HG02623 (cell line): ENCODE results near the gene YTHDC2.

Experiments used
- ATAC-seq: cut with Tn5 transposase; IDR thresholded peaks from one replicate; pipeline ENCODE4 v1.9.1; 2021; ENCODE audit warnings: moderate library complexity; ENCODE audit not compliant: unreplicated experiment

YTHDC2 gene

DNA sequence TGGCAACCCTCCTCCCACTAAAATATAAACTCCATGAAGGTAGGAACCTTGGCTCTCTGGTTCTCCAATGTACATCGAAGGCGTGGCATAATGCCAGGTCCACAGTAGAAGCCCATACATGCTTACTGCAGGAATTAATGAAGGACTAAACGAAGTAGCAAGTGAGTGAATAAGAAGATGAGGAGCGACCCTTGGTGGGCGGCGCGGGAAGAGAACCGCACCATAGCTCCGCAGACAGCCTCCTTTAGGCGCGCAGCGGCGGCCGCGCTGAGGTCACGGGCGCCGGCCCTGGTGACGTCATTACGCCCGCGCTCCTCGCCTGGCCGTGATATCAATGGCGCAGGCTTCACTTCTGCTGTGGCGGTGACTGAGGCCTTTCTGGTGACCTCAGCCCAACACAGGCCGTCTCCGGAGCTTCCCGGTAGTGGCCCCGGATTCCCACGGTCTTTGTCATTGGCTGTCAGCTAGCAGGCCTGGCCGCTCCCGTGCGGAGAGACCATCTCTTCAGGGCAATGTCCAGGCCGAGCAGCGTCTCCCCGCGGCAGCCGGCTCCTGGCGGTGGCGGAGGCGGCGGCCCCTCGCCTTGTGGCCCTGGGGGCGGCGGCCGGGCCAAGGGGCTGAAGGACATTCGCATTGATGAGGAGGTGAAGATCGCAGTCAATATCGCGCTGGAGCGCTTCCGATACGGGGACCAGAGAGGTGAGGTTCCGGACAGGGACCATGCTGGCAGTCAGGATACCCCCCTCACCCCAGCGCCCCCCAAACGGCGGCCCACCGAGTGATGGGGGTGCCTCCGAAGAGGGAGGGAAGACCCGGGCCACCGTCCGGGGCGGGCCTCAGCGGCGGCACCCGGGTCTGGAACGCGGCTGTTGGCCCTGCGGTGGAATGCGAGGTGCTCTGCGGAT, at the start of gene YTHDC2:
TSS of gene YTHDC2 (plus strand) at position 311 of the 905 bp plus-strand sequence. CDS start at position 513, 202 bp downstream.
- ATAC-seq: peak; percentile 99

GRCh38 chr5:113474100-113474728, 39.3 kb upstream of the YTHDC2 start:
- no peak for ATAC-seq

DNA sequence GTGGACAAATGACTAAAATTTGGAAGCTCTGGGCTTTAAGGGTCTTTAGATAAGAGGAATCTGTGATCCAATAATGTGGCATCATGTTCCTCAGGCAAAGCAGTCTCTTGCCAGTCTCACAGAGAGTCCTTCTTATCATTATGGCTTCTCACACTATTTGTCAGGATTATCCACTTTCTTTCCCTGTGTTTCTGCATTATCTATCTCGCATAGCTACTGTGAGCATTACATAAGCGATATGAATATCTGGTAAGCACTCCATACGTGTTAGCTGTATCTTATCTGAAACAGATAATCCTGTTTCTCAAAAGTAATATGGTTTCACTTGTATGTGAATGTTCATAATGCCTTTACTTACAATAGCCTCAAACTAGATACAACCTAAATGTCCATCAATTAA, 34.8 kb upstream of the YTHDC2 start:
- ATAC-seq: no peak

DNA sequence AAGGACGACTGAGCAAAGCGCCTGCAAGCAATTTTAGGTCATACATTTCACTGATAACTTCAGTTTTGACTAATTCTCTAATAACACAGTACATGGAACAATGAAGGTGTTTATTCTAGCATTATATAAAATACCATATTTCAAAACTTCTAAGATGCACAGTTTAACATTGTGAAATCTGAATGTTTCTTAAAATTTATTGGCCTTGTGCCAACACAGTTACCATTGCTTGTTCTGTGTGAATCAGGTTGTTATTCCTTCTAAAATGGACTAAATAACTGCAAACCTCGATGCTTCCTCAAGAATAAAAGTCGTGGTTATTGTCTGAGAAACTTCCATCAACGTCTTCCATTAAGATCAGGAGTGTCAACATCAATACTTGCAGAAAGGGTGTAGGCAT, 33.3 kb upstream of the YTHDC2 start:
- ATAC-seq: no peak

DNA sequence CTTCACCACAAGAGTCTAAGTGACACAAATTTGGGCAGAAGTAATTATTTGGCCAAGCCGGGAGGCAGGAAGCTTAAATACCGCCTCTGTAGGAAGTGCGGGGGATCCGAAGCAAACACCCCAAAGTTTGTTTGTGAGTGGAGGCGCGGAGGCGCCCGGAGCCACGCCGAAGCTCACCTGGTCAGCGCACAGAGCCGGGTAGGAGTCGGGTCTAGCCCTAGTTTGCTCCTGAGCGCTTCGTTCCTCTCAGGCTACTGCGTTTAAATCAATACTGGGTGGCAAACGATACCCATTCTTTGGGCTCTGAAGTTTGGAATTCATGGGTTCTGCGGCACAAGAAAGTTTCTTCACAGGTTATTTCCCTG, 26.1 kb upstream of the YTHDC2 start:
- ATAC-seq: no peak

GRCh38 chr5:113487781-113488644, 25.5 kb upstream of the YTHDC2 start, which contains the start of gene MCC:
Gene MCC, minus strand, starts transcription at chr5:113488453.
- ATAC-seq: peak; percentile 37

GRCh38 chr5:113488645-113489184, 24.8 kb upstream of the YTHDC2 start:
- ATAC-seq: no peak

DNA sequence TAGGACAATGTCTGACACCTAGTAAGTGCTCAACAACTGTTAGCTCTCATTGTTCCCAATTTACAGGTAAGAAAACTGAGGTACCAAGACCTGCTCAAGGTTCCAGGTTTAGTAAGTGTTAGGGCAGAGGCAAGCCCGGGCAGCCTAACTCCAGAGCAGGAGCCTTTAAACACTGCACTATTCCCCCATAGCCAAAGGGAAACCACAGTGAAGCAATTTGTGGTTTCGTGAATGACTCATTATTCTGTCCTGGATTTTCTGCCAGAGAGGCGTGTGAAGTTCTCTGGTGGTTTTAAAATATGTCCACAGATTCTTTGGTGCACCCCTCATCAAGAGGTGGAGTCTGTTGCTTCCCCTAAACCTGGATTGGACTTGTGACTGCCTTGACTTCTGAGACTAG, 24.2 kb upstream of the YTHDC2 start:
- ATAC-seq: peak; percentile 71

- no peak for ATAC-seq
Measured at GRCh38 chr5:113490317-113490716, 23.2 kb upstream of the YTHDC2 start.

DNA sequence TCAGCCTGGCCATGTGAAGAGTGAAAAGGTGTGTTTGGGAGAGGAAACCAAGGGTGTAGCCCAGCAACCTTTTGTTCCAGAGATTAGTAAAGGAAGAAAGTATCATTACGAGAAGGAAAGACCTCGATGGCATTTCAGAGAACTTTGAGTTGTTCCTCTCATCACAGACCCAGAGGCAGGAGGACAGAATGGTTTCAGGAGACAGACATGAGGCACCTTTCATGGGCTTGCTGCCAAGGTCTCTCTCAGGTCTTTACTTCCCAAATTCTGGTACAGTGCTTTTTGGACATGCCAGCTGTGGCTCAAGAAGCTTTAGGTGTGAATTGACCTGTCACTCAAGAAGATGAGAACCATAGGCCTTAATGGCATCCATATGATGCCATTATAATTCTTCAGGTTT, 22.5 kb upstream of the YTHDC2 start:
- ATAC-seq: no peak

DNA sequence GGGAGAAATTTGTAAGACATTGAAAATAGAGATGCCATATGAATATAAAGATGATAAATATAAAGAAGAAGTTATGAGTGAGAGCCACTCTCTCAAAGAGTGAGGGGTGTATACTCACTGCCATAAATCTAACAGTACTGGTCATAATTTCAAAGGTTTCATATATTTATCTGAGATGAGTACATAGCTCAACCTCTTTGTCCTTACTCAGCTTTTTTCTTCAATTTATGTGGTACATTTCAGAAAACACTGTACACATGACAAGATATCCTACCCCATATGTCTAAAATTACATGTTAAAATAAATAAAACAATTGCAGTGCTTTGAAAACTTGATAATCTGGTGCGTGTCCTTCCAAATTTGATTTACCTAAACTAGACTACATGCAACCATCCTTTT, 20.0 kb upstream of the YTHDC2 start:
- ATAC-seq: no peak

- no peak for ATAC-seq
Measured at GRCh38 chr5:113495422-113495841, 18.1 kb upstream of the YTHDC2 start.

DNA sequence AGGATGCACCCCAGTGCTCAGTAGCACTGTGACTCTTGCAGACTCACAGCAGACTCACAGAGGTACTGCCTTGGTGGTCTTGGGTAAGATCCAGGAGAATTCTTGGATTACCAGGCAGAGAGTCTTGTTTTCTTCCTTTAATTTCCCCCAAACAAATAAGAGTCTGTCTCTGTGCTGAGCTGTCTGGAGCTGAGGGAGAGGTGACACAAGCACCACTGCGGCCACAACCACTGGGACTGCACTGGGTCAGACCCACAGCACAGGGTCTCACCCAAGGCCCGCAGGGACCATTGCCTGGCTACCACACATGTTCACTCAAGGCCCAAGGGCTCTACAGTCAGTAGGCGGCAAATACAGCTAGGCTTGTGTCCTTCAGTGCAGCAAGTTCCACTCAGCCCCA, 11.4 kb upstream of the YTHDC2 start:
- ATAC-seq: no peak

DNA sequence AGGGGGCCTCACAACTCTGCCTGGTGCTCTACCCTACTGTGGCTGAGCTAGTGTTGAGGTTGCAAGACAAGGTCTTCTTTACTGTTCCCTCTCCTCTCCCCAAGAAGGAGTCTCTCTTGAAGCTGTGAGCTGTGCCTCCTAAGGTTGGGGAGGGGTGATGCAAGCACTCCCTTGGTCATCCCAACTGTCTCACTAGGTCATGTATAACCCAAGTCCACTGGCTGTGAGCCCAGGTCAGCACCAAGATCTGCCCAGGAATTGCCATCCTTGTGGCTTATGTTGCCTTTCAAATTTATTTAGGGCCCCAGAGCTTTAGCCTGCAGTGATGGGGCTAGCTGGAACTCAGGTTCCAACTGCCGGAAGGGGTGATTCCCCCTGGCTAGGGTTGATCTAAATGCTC, 10.3 kb upstream of the YTHDC2 start:
- ATAC-seq: no peak

GRCh38 chr5:113505181-113505580, 8.3 kb upstream of the YTHDC2 start:
- ATAC-seq: no peak

DNA sequence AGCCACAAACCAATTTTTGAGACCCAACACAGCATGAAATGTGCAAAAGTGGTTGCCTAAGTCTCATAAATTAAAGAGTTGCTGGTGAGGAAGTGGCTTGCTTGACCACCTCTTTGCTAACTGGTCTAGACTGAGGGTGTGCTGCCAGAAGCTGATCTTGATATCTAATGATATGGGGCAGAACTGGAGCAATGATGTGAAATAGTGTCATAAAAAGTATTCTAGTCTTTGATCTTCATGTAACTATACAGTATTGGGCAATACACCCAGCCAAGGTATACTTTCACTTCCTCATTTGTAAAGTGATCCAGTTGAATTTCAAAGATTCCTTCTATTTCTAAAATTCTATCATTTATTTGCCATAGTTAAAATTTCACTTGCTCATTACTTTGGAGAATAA, 5.9 kb upstream of the YTHDC2 start:
- no peak for ATAC-seq

- ATAC-seq: no peak
Measured at GRCh38 chr5:113508756-113509155, 4.7 kb upstream of the YTHDC2 start.

DNA sequence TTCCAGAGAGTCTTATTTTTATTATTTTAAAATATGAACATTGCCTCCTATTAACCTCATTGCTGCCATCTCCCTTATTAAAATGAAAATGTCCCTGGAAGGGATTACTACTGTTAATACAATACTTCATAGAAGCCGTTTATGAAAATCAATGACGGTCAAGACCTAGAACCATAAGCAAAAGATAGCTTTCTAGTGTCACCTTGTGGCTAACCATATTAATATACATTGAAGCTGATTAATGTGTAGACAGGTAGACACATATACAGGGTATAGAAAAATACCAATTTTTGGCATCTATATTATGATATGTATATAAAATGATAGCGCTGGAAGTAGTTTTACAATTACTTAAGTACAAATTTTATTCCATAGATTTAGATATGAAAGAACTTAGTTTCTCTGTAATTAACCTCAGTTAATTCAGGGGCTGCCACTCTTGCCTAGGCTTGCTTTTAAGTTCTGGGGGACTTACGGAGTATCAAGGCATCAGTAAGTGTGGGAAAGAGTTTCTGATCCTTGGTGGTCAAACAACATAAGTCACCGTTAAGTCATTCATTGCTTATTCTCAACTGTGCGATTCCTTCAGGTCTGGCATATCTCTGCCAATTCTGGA, 2.5 kb upstream of the YTHDC2 start:
- ATAC-seq: no peak

GRCh38 chr5:113512341-113512740, 1.2 kb upstream of the YTHDC2 start:
- ATAC-seq: no peak

DNA sequence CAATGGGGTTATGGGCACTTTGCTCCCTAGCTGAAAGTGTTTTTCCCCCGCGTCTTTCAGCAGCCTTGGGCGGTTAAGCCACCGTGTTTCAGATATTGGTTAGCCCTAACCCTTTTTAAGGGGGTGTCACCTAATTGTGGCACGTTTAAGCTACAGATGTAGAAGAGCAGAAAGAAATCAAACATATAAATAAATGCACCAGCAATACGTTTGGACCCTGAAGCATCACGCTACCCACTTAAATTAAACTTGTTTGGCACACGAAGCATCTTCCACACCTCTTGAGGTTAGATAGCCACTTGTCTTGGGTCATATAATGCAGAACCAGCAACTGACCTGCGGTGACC, 768 bp downstream of the YTHDC2 start:
- no peak for ATAC-seq

- no peak for ATAC-seq
Measured at GRCh38 chr5:113518884-113519283, 5.4 kb downstream of the YTHDC2 start.
